ENCODE data around the gene ACTG1. TPM values are rescaled to one million over a fixed set of nuclear protein-coding genes. Genes with fewer than 3 reads are reported as not detected.
A peak's percentile ranks its signal among the peaks of the same experiment; 100 is the strongest.

ACTG1 gene
- total and polyA plus RNA-seq, 9 donors: 810 to 1,698 (median 1,452) TPM

DNA sequence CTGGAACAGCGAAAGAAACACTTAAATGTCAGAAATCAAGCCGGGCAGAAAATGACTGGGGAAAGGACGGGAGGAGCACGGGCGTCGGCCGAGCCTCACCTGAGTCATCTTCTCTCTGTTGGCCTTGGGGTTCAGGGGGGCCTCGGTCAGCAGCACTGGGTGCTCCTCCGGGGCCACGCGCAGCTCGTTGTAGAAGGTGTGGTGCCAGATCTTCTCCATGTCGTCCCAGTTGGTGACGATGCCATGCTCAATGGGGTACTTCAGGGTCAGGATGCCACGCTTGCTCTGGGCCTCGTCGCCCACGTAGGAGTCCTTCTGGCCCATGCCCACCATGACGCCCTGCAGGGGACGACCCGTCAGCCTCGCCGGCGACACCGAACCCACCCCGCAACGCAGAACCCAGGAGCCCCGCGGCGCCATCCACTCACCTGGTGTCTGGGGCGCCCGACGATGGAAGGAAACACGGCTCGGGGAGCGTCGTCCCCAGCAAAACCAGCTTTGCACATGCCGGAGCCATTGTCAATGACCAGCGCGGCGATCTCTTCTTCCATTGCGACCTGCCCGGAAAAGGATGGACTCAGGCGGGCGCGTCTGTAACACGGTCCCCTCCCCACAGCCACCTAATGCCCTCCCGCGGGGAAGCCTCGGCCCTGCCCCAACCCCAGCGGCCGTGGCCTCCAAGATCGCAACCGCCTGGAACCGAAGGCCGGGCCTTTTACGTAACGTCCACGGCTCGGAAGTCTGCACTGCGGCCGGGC, 616 bp downstream of the ACTG1 start:
- peaks cover 45% of the 10 kb centered on the region for H3K4me1 ChIP-seq (ENCODE audit: control insufficient read depth, insufficient read depth, low read length)
- peak overlapping the region; percentile 84 for H3K27ac ChIP-seq (ENCODE audit: low read length)
- H3K36me3 ChIP-seq (ENCODE audit: control insufficient read depth, insufficient read depth, low read length): peaks cover 45% of the 10 kb centered on the region
- under 1% methylated on average over 62 of the region's 62 CpGs for WGBS (ENCODE audit: insufficient coverage)
- no peaks in the 10 kb centered on the region for H3K27me3 ChIP-seq (ENCODE audit: control insufficient read depth, insufficient read depth, low read length)
- no peak for DNase-seq
- H3K9me3 ChIP-seq (replicated peaks; ENCODE audit: control insufficient read depth, low read depth, low read length): no peaks in the 10 kb centered on the region
- H3K4me3 ChIP-seq (ENCODE audit: low read length): peak overlapping the region; percentile 100

DNA sequence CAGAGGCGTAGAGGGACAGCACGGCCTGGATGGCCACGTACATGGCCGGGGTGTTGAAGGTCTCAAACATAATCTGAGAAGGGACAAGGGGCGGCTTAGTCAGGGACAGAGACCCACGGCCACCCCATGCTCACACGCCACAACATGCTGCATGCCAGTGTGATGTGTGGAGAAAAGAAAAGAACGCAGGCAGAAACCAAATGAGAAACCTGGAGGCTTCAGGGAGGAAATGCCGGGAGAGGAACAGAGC, 1.1 kb downstream of the ACTG1 start:
- Histone ChIP-seq H3K4me3 (ENCODE audit: low read length) (peak overlapping the region; percentile 100), H3K9me3 (replicated peaks; ENCODE audit: control insufficient read depth, low read depth, low read length) (no peaks in the 10 kb centered on the region), H3K27me3 (ENCODE audit: control insufficient read depth, insufficient read depth, low read length) (no peaks in the 10 kb centered on the region), H3K36me3 (ENCODE audit: control insufficient read depth, insufficient read depth, low read length) (peaks cover 40% of the 10 kb centered on the region), H3K27ac (ENCODE audit: low read length) (peak overlapping the region; percentile 33), H3K4me1 (ENCODE audit: control insufficient read depth, insufficient read depth, low read length) (peaks cover 40% of the 10 kb centered on the region)
- no peak for DNase-seq
- 5% methylated on average over 4 of the region's 9 CpGs for WGBS (ENCODE audit: insufficient coverage)

DNA sequence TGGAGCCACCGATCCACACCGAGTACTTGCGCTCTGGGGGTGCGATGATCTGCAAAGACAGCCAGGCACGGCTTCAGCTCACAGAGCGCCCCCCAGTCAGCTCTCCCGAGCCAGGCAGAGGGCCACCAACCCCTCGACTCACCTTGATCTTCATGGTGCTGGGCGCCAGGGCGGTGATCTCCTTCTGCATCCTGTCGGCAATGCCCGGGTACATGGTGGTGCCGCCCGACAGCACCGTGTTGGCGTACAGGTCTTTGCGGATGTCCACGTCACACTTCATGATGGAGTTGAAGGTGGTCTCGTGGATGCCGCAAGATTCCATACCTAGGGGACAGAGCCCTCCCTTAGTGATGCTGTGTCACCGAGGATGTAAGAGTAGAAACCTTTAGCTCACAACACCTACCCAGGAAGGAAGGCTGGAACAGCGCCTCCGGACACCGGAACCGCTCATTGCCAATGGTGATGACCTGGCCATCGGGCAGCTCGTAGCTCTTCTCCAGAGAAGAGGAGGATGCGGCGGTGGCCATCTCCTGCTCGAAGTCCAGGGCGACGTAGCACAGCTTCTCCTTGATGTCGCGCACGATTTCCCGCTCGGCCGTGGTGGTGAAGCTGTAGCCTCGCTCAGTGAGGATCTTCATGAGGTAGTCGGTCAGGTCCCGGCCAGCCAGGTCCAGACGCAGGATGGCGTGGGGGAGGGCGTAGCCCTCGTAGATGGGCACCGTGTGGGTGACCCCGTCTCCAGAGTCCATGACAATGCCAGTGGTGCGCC, 1.6 kb downstream of the ACTG1 start:
- Histone ChIP-seq H3K9me3 (replicated peaks; ENCODE audit: control insufficient read depth, low read depth, low read length) (no peaks in the 10 kb centered on the region), H3K36me3 (ENCODE audit: control insufficient read depth, insufficient read depth, low read length) (peaks cover 38% of the 10 kb centered on the region), H3K4me3 (ENCODE audit: low read length) (peak overlapping the region; percentile 100), H3K27ac (ENCODE audit: low read length) (peak overlapping the region; percentile 33), H3K27me3 (ENCODE audit: control insufficient read depth, insufficient read depth, low read length) (no peaks in the 10 kb centered on the region), H3K4me1 (ENCODE audit: control insufficient read depth, insufficient read depth, low read length) (peaks cover 35% of the 10 kb centered on the region)
- DNase-seq: no peak
- WGBS (ENCODE audit: insufficient coverage): under 1% methylated on average over 46 of the region's 48 CpGs

DNA sequence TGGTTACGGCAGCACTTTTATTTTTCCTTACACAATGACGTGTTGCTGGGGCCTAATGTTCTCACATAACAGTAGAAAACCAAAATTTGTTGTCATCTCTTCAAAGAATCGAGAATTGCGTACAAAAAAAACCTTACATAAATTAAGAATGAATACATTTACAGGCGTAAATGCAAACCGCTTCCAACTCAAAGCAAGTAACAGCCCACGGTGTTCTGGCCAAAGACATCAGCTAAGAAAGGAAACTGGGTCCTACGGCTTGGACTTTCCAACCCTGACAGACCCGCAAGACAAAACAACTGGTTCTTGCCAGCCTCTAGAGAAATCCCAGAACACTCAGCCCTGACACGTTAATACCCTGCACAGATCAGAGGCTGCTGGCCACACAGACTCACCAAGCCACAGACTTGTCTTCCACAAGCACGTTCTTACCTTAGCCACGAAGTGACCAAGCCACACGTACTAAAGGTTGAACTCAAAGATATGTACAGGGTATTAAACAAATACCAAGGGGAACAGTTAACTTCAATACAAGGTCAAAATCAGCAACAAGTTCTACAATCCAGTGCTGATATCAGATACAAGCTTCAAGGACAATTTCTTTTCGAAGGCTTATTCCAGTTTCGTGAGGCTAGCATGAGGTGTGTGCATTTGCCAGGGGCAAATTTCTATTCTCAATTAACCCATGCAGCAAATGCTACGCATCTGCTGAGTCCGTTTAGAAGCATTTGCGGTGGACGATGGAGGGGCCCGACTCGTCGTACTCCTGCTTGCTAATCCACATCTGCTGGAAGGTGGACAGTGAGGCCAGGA, 2.4 kb downstream of the ACTG1 start:
- Histone ChIP-seq H3K4me3 (ENCODE audit: low read length) (peak overlapping the region; percentile 100), H3K4me1 (ENCODE audit: control insufficient read depth, insufficient read depth, low read length) (peaks cover 28% of the 10 kb centered on the region), H3K27me3 (ENCODE audit: control insufficient read depth, insufficient read depth, low read length) (no peaks in the 10 kb centered on the region), H3K36me3 (ENCODE audit: control insufficient read depth, insufficient read depth, low read length) (peaks cover 38% of the 10 kb centered on the region), H3K9me3 (replicated peaks; ENCODE audit: control insufficient read depth, low read depth, low read length) (no peaks in the 10 kb centered on the region), H3K27ac (ENCODE audit: low read length) (peak overlapping the region; percentile 35)
- 3% methylated on average over 15 of the region's 22 CpGs for WGBS (ENCODE audit: insufficient coverage)
- peak; percentile 13 for DNase-seq

DNA sequence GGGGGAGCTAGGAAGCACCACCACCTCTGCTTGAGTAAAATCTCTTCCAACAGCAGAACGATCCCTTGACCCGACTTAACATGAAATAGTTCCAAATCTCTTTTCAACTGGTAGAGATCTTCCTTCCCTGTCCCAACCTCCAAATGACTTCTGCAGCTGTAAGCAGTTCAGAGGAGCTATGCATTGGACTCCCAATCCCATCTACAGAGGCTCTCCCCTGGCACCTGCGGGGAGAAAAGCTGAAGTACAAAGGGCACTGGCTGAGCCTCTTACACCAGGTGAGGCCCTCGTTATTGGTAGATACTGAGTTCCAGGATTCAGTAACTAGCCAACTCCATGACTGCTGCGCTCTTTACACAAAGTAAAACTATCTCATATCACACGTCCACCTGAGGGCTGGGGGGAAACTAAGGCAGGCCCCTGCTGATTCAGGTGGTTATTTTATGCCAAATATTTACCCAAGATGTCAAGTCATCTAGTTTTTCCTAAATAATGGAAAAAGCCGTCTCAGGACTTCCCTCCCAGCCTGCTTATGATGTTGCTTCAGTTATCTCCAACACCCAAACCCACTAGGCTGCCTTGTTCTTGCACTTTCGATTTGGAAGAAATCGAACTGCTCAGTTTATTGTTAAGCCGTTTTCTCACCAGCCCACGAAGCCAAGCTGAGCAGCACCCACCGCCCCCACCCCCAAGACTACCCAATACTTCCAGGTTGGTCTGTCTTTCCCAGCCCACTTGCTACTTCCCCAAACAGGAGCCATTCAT, 3.2 kb downstream of the ACTG1 start:
- H3K4me3 ChIP-seq (ENCODE audit: low read length): peak overlapping the region; percentile 100
- H3K27ac ChIP-seq (ENCODE audit: low read length): peak overlapping the region; percentile 47
- H3K9me3 ChIP-seq (replicated peaks; ENCODE audit: control insufficient read depth, low read depth, low read length): no peaks in the 10 kb centered on the region
- peak; percentile 55 for DNase-seq
- H3K27me3 ChIP-seq (ENCODE audit: control insufficient read depth, insufficient read depth, low read length): no peaks in the 10 kb centered on the region
- H3K4me1 ChIP-seq (ENCODE audit: control insufficient read depth, insufficient read depth, low read length): peaks cover 28% of the 10 kb centered on the region
- peaks cover 38% of the 10 kb centered on the region for H3K36me3 ChIP-seq (ENCODE audit: control insufficient read depth, insufficient read depth, low read length)
- WGBS (ENCODE audit: insufficient coverage): 8% methylated on average over 7 of the region's 12 CpGs

DNA sequence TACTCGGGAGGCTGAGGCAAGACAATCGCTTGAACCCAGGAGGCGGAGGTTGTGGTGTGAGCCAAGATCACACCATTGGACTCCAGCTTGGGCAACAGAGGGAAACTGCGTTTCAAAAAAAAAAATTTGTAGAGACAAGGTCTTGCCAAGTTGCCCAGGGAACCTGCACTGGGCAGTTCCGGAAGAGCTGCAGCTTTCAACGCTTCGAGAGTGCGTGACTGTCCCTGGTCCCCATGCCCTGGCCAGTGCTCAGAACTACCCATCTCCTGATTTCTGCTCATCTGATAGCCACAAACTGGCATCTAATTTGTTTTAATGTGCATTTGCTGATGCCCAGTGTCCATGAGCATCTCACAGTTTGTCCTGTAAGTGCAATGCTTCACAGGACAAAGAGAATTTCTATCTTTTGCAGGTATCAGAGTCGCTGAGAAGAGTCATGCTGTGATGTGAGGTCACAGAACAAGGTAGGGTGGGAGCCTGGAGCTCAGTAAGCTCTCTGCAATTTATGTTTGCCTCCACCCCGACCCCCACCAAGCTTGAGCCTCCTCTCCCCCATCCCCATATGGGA, 3.9 kb downstream of the ACTG1 start:
- peak; percentile 22 for DNase-seq
- H3K27me3 ChIP-seq (ENCODE audit: control insufficient read depth, insufficient read depth, low read length): no peaks in the 10 kb centered on the region
- peak overlapping the region; percentile 100 for H3K4me3 ChIP-seq (ENCODE audit: low read length)
- H3K9me3 ChIP-seq (replicated peaks; ENCODE audit: control insufficient read depth, low read depth, low read length): no peaks in the 10 kb centered on the region
- 73% methylated on average over 8 of the region's 10 CpGs for WGBS (ENCODE audit: insufficient coverage)
- peak overlapping the region; percentile 11 for H3K27ac ChIP-seq (ENCODE audit: low read length)
- peaks cover 22% of the 10 kb centered on the region for H3K4me1 ChIP-seq (ENCODE audit: control insufficient read depth, insufficient read depth, low read length)
- peaks cover 38% of the 10 kb centered on the region for H3K36me3 ChIP-seq (ENCODE audit: control insufficient read depth, insufficient read depth, low read length)

DNA sequence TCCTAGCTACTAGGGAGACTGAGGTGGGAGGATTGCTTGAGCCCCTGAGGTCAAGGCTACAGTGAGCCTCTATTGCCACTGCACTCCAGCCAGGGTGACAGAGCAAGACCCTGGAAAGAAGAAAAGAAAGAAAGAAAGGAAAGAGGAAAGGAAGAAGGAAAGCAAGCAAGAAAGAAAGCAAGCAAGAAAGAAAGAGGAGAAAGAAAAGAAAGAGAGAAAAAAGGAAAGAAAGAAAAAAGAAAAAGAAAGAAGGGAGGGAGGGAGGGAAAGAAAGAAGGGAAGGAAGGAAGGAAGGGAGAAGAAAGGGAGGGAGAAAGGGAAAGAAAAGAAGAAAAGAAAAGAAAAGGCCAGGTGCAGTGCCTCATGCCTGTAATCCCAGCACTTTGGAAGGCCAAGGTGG, 9.0 kb downstream of the ACTG1 start:
- Histone ChIP-seq H3K4me3 (ENCODE audit: low read length) (no peak overlapping the region), H3K27me3 (ENCODE audit: control insufficient read depth, insufficient read depth, low read length) (peaks cover 6% of the 10 kb centered on the region), H3K36me3 (ENCODE audit: control insufficient read depth, insufficient read depth, low read length) (peaks cover 2% of the 10 kb centered on the region), H3K27ac (ENCODE audit: low read length) (no peak overlapping the region), H3K4me1 (ENCODE audit: control insufficient read depth, insufficient read depth, low read length) (peaks cover 6% of the 10 kb centered on the region), H3K9me3 (replicated peaks; ENCODE audit: control insufficient read depth, low read depth, low read length) (no peaks in the 10 kb centered on the region)
- DNase-seq: no peak

DNA sequence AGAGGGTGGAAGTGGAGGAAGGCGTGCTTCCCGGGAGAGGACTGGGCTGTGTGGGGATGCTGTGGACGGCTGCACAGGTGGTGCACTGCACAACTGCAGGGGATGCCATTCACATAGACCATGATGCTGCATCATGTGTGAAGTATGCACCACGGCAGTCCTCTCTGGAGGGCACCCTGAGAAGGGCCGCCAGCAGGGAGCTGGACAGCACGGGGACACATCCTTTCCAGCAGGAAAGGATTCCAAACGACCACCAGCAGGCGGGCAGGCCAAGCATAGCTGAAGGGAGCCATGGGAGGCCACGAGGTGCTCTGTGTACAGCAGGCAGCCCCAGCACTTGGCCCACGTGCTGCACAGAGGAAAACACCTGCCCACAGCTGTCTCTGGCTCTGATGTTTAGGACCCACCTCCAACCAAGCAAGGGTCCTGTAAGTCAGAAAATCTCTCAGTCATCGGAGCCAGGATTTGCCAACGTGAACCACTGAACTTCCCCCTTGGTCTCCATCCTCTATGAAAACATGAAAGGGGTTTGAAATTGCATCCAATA, 10.1 kb downstream of the ACTG1 start:
- no peaks in the 10 kb centered on the region for H3K36me3 ChIP-seq (ENCODE audit: control insufficient read depth, insufficient read depth, low read length)
- peaks cover 7% of the 10 kb centered on the region for H3K27me3 ChIP-seq (ENCODE audit: control insufficient read depth, insufficient read depth, low read length)

DNA sequence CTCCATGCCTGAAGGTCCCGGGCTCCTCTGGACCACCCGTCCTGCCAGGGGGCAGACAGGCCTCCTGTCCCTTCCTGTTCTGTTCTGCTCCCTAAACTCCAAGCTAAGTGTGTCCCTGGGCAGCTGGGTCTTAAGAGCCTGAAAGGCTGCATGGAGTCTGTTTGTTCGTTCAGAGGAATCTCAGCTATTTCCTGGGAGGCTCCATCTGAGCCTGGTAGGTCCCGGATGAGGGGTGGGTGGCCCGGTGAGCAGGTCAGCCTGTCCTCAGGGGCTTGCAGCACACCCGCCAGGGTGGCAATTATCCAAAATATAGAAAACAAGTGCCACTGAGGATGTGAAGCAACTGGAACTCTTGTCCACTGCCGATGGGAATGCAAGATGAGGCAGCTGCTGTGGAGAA, 12.6 kb downstream of the ACTG1 start:
- Histone ChIP-seq H3K27ac (ENCODE audit: low read length) (no peak overlapping the region), H3K36me3 (ENCODE audit: control insufficient read depth, insufficient read depth, low read length) (no peaks in the 10 kb centered on the region), H3K4me1 (ENCODE audit: control insufficient read depth, insufficient read depth, low read length) (peaks cover 6% of the 10 kb centered on the region), H3K4me3 (ENCODE audit: low read length) (no peak overlapping the region), H3K9me3 (replicated peaks; ENCODE audit: control insufficient read depth, low read depth, low read length) (no peaks in the 10 kb centered on the region), H3K27me3 (ENCODE audit: control insufficient read depth, insufficient read depth, low read length) (peaks cover 7% of the 10 kb centered on the region)
- WGBS (ENCODE audit: insufficient coverage): 39% methylated on average over 3 of the region's 7 CpGs
- no peak for DNase-seq

More for the DNA sequence above, 10.1 kb downstream of the ACTG1 start:
- Histone ChIP-seq H3K4me3 (ENCODE audit: low read length) (no peak overlapping the region), H3K4me1 (ENCODE audit: control insufficient read depth, insufficient read depth, low read length) (peaks cover 6% of the 10 kb centered on the region), H3K27ac (ENCODE audit: low read length) (no peak overlapping the region), H3K9me3 (replicated peaks; ENCODE audit: control insufficient read depth, low read depth, low read length) (no peaks in the 10 kb centered on the region)
- DNase-seq: no peak
- WGBS (ENCODE audit: insufficient coverage): 43% methylated on average over 10 of the region's 12 CpGs

Data from muscle of leg (tissue), 11 donors.